ENCODE data around the gene EP400.

Gene EP400, protein sequence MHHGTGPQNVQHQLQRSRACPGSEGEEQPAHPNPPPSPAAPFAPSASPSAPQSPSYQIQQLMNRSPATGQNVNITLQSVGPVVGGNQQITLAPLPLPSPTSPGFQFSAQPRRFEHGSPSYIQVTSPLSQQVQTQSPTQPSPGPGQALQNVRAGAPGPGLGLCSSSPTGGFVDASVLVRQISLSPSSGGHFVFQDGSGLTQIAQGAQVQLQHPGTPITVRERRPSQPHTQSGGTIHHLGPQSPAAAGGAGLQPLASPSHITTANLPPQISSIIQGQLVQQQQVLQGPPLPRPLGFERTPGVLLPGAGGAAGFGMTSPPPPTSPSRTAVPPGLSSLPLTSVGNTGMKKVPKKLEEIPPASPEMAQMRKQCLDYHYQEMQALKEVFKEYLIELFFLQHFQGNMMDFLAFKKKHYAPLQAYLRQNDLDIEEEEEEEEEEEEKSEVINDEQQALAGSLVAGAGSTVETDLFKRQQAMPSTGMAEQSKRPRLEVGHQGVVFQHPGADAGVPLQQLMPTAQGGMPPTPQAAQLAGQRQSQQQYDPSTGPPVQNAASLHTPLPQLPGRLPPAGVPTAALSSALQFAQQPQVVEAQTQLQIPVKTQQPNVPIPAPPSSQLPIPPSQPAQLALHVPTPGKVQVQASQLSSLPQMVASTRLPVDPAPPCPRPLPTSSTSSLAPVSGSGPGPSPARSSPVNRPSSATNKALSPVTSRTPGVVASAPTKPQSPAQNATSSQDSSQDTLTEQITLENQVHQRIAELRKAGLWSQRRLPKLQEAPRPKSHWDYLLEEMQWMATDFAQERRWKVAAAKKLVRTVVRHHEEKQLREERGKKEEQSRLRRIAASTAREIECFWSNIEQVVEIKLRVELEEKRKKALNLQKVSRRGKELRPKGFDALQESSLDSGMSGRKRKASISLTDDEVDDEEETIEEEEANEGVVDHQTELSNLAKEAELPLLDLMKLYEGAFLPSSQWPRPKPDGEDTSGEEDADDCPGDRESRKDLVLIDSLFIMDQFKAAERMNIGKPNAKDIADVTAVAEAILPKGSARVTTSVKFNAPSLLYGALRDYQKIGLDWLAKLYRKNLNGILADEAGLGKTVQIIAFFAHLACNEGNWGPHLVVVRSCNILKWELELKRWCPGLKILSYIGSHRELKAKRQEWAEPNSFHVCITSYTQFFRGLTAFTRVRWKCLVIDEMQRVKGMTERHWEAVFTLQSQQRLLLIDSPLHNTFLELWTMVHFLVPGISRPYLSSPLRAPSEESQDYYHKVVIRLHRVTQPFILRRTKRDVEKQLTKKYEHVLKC (N-terminal part only)

DNA sequence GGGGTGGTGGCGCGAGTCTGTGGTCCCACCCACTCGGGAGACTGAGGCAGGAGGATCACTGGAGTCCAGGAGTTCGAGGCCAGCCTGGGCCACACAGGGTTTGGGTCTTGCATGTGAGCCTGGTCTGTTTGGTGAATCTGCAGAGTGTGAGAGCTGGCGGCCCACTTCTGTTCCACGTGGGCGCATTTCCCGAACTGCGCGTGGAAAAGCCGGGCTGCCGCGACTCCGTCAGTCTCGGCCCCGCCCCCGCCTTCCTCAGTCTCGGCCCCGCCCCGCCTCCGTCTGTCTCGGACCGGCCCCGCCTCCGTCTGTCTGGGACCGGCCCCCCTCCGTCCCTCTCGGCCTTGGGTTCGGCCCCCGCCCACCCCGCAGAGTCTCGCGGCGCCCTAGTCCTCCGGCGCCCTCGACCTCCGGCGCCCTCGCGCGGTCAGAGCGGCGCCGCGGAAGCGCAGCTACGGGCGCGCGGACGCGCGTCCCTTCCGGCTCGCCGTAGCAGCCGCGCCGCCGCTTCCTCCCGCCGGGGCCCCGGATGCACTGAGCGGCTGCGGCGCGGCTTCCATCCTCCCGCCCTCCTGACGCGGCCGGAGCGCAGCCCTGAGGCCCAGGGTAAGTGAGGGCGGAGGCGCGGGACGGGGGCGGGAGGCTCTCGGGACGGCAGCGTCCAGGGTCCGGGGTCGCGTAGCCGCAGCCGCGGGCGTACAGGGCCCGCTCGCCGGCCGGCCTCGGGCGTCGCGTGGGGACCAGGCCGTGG lies at the start of gene EP400:
Gene EP400 (plus strand): TSS at position 512 of the 751 bp plus-strand sequence. CDS start 10,678 bp downstream, outside the sequence.
- peak within 1 kb of the TSS; percentile 37 for H3K27ac ChIP-seq (ENCODE audit: low read depth, low read length)

DNA sequence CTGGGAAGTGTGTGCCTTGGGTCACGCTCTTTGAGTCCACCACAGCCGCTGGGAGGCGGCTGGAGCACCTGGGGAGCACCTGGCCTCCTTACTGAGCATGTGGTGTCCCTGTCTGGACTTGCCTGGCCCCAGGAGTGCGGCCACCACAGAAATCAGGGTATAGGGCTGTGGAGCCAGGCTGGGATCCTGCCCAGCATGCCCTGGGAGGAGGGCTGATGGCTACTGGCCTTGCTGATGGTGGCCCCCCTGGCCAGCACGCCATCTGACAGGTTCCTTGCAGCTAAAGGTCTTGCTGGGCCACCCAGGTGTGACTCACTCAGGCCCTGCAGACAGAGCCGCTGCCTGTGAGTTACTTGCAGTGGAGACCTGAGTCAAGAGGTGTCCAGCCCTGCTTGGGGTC lies 49.3 kb upstream of the EP400 start:
- H4K20me1 ChIP-seq (ENCODE audit: control insufficient read depth, insufficient read depth, low read depth, low read length): peaks cover 11% of the 10 kb centered on the region
- H3K27ac ChIP-seq (ENCODE audit: low read depth, low read length): no peak overlapping the region
- no peaks in the 10 kb centered on the region for H3K36me3 ChIP-seq (ENCODE audit: control insufficient read depth, low read length)
- no peak for TF ChIP-seq EZH2phosphoT487 (IDR thresholded peaks at IDR 0.05; ENCODE audit: borderline replicate concordance, low read length)
- TF ChIP-seq, protein P1, sequence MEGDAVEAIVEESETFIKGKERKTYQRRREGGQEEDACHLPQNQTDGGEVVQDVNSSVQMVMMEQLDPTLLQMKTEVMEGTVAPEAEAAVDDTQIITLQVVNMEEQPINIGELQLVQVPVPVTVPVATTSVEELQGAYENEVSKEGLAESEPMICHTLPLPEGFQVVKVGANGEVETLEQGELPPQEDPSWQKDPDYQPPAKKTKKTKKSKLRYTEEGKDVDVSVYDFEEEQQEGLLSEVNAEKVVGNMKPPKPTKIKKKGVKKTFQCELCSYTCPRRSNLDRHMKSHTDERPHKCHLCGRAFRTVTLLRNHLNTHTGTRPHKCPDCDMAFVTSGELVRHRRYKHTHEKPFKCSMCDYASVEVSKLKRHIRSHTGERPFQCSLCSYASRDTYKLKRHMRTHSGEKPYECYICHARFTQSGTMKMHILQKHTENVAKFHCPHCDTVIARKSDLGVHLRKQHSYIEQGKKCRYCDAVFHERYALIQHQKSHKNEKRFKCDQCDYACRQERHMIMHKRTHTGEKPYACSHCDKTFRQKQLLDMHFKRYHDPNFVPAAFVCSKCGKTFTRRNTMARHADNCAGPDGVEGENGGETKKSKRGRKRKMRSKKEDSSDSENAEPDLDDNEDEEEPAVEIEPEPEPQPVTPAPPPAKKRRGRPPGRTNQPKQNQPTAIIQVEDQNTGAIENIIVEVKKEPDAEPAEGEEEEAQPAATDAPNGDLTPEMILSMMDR (IDR thresholded peaks at IDR 0.05; ENCODE audit: low read depth, low read length, poor library complexity, severe bottlenecking): no peak
- no peak overlapping the region for H3K4me3 ChIP-seq (ENCODE audit: low read length)
- H3K27me3 ChIP-seq (ENCODE audit: control insufficient read depth, low read length): peaks cover 19% of the 10 kb centered on the region
- H3K4me1 ChIP-seq (ENCODE audit: control insufficient read depth, low read length): peaks cover 9% of the 10 kb centered on the region
- H3F3A ChIP-seq (ENCODE audit: control insufficient read depth, insufficient read depth): no peaks in the 10 kb centered on the region
- H3K9me3 ChIP-seq (ENCODE audit: control insufficient read depth, insufficient read depth, low read length): no peaks in the 10 kb centered on the region
- no peaks in the 10 kb centered on the region for H3K79me2 ChIP-seq (ENCODE audit: control insufficient read depth, low read length)
- H3K9me2 ChIP-seq (replicated peaks; ENCODE audit: control insufficient read depth, low read length): no peaks in the 10 kb centered on the region
- no peak overlapping the region for H3K4me2 ChIP-seq (ENCODE audit: low read length)

More for the DNA sequence above, at the start of gene EP400:
- H3K4me3 ChIP-seq (ENCODE audit: low read length): peak within 1 kb of the TSS; percentile 79
- TF ChIP-seq, protein P1 (IDR thresholded peaks at IDR 0.05; ENCODE audit: low read depth, low read length, poor library complexity, severe bottlenecking): peak; percentile 58
- TF ChIP-seq EZH2phosphoT487 (IDR thresholded peaks at IDR 0.05; ENCODE audit: borderline replicate concordance, low read length): no peak
- peak within 1 kb of the TSS; percentile 88 for H3K4me2 ChIP-seq (ENCODE audit: low read length)
- no peaks in the 10 kb centered on the region for H3K9me3 ChIP-seq (ENCODE audit: control insufficient read depth, insufficient read depth, low read length)
- H3K79me2 ChIP-seq (ENCODE audit: control insufficient read depth, low read length): peaks cover 48% of the 10 kb centered on the region
- H3K36me3 ChIP-seq (ENCODE audit: control insufficient read depth, low read length): peaks cover 9% of the 10 kb centered on the region
- no peaks in the 10 kb centered on the region for H3K9me2 ChIP-seq (replicated peaks; ENCODE audit: control insufficient read depth, low read length)
- H4K20me1 ChIP-seq (ENCODE audit: control insufficient read depth, insufficient read depth, low read depth, low read length): peaks cover 11% of the 10 kb centered on the region; the same call in 1 of the 2 replicates
- peaks cover 13% of the 10 kb centered on the region for H3F3A ChIP-seq (ENCODE audit: control insufficient read depth, insufficient read depth)
- peaks cover 8% of the 10 kb centered on the region for H3K4me1 ChIP-seq (ENCODE audit: control insufficient read depth, low read length)
- H3K27me3 ChIP-seq (ENCODE audit: control insufficient read depth, low read length): no peaks in the 10 kb centered on the region
